Effector memory CD8-positive, alpha-beta T cell (primary cell): ENCODE measurements around the gene SPATA32.

Experiments
- ATAC-seq: fragments of 150-1000 bp; cut with Tn5 transposase; replicated peaks from 2 replicates; pipeline ENCODE4 v1.10.0; 2021; ENCODE audit warnings: mild to moderate bottlenecking, moderate library complexity
- DNase-seq, 3 experiments: peaks; one replicate each; pipeline ENCODE4 v3.0.0; 2021
- H3K27ac Mint-ChIP-seq, 2 donors: one replicate each; pipeline ENCODE4 v1.8.0; 2022; ENCODE audit warnings: mild to moderate bottlenecking in 2 of 2, mixed read lengths in 2 of 2, moderate library complexity in 2 of 2
- H3K27me3 Mint-ChIP-seq, 2 donors: one replicate each; pipeline ENCODE4 v1.8.0; 2022; ENCODE audit warnings: mixed read lengths in 2 of 2
- H3K36me3 Mint-ChIP-seq: one replicate; pipeline ENCODE4 v1.8.0; 2022; ENCODE audit warnings: mild to moderate bottlenecking, moderate library complexity, mixed read lengths; ENCODE audit not compliant: insufficient read depth
- H3K4me1 Mint-ChIP-seq, 2 donors: one replicate each; pipeline ENCODE4 v1.8.0; 2022; ENCODE audit warnings: low read depth in 2 of 2, mixed read lengths in 2 of 2
- H3K4me3 Mint-ChIP-seq, 2 donors: one replicate each; pipeline ENCODE4 v1.8.0; 2022; ENCODE audit warnings: mild to moderate bottlenecking in 2 of 2, mixed read lengths in 2 of 2, moderate library complexity in 2 of 2
- H3K9me3 Mint-ChIP-seq, 2 donors: one replicate each; pipeline ENCODE4 v1.8.0; 2022; ENCODE audit warnings: mixed read lengths in 2 of 2

Gene SPATA32

DNA sequence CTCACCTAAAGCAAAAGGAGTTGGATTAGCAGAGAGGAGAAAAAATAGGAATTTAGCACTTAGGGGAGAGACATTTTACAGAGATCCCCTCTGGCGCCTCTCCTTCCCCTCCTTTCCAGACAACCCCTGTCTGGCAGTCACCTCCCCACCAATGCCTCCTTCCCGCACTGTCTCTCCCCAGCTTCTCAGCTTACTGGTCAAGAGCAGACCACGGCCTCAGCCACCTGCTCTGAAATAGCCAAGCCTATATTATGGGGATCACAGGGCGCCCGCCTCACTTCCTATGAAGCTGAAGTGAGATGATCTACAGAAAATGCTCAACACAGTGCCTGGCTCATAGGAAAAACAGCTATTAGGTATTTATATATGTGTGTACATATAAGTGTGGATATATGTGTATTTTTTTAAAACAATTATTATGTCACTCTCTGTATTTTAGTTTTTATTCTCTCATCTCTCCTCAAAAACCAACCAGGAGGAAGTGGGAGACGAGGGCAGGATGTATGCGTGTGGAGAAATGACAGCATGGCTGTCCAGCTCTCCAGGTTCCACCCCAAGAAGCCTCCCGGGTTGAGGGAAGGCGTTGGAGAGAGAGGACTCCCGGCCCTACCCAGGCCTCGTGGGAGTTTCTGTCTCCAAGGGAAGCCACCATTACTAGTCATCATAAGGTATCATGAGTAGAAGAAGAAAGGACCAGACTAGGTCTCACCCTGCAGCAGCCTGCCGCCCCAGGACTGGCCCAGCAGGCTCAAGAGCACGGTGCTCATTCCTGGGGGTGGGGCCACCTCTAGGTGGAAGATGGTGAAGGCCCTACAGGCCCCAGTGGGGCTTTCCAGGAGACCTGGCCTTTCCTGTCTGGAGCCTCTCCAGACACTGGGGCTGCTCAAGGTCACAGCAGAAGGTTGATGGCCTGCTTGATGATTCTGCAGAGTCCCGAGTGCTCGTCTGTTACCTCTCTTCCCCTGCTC is 27.7 kb upstream of the SPATA32 start:
- Mint-ChIP-seq H3K27me3 (no peaks in the 10 kb centered on the region), H3K9me3 (no peaks in the 10 kb centered on the region), H3K36me3 (peaks cover 51% of the 10 kb centered on the region), H3K4me3 (no peak overlapping the region), H3K4me1 (peaks cover 28 to 35% of the 10 kb centered on the region in 2 donors), H3K27ac (peak overlapping the region; percentile 25 to 93)
- ATAC-seq = no peak
- no peak for DNase-seq

DNA sequence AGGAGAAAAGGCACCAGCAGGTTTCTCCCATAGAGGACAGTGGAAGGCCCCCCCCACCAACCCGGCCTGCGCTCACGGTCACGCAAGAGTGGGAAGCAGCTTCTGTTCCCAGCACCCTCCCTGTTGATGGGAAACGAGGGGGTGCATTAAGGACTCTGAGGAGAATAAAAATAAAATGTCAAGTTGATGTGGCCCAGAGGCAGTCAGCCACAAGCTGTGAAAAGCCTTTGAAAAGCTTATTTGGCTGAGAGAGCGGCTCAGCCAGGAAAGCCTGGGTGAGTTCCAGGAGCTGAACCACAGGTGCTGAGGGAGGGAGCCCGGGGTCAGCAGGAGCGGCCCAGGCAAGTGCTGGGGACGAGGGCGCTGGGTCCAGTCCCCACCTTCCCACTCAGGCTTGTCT is 26.9 kb upstream of the SPATA32 start:
- H3K9me3 Mint-ChIP-seq = no peaks in the 10 kb centered on the region
- H3K27me3 Mint-ChIP-seq = no peaks in the 10 kb centered on the region
- H3K4me1 Mint-ChIP-seq = peaks cover 21 to 30% of the 10 kb centered on the region in 2 donors
- no peak for DNase-seq
- H3K36me3 Mint-ChIP-seq = peaks cover 58% of the 10 kb centered on the region
- H3K27ac Mint-ChIP-seq = peak overlapping the region in 1 of 2 donors; percentile 19
- no peak overlapping the region for H3K4me3 Mint-ChIP-seq
- no peak for ATAC-seq

DNA sequence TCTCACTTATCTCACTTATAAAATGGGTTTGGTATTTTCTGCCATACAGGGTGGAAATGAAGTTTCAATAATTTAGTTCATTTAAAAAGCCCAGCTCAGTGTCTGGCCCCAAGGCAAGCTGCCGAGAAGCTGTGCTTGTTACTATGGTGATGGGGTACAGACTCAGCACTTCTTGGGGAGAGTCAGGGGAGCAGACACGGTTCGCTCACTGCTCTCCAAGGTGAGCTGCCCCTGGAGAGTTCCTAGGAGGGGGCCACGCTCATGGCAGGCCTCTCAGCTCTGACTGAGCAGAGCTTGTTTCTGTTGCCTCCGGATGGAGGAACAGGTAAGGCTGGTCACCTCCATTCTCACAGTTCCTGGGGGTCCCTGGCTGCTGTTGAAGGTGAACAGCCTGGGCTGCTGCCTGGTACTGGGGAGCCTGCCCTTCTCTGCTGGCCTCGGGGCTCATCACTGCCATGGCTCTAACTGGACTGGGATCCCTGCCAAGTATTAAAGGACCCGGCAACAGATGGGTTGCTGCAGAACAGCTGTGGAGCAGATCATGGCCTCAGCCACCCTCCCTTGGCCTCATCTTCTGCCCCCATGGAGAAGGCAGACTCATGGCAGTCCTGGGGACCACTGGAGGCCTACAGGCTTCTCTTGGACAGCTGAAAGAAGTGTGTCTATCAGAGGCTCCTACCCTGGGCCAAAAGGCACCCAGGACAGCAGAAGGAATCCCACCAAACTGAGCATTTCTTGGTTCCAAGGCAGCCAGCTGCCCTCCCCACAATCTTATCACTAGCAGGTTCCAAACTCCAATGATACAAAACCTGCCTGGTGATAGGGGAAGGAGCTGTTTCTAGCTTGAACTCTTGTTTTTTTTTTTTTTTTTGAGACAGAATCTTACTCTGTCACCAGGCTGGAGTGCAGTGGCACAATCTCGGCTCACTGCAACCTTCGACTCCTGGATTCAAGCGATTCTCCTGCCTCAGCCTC is 25.9 kb upstream of the SPATA32 start:
- Mint-ChIP-seq H3K9me3 (no peaks in the 10 kb centered on the region), H3K36me3 (peaks cover 60% of the 10 kb centered on the region), H3K27me3 (no peaks in the 10 kb centered on the region), H3K27ac (peak overlapping the region; percentile 19 to 69), H3K4me3 (no peak overlapping the region), H3K4me1 (peaks cover 15 to 27% of the 10 kb centered on the region in 2 donors)
- no peak for ATAC-seq
- no peak for DNase-seq

DNA sequence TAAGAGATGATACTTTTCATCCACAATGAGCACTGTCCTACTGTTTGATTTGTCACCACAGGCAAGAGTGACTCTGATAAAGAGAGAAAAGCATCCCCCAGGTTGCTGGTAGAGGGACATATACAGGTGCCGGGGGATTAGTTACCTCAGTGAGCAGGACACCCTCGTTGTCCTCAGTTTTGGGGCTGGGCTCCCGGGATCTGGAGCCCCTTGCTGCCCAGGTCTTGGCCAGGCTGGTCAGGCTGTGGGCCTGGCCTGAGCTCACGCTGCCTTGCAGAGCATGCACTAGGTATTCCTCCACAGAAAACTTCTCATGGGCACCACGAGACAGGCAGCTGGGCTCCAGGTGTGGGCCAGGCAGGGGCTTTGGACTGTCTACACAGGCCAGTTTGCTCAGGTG is 24.4 kb upstream of the SPATA32 start:
- Mint-ChIP-seq H3K9me3 (no peaks in the 10 kb centered on the region), H3K27me3 (no peaks in the 10 kb centered on the region), H3K4me3 (no peak overlapping the region), H3K4me1 (peaks cover 6 to 16% of the 10 kb centered on the region in 2 donors), H3K36me3 (peaks cover 67% of the 10 kb centered on the region), H3K27ac (peak overlapping the region in 1 of 2 donors; percentile 60)
- DNase-seq = no peak
- ATAC-seq = no peak

DNA sequence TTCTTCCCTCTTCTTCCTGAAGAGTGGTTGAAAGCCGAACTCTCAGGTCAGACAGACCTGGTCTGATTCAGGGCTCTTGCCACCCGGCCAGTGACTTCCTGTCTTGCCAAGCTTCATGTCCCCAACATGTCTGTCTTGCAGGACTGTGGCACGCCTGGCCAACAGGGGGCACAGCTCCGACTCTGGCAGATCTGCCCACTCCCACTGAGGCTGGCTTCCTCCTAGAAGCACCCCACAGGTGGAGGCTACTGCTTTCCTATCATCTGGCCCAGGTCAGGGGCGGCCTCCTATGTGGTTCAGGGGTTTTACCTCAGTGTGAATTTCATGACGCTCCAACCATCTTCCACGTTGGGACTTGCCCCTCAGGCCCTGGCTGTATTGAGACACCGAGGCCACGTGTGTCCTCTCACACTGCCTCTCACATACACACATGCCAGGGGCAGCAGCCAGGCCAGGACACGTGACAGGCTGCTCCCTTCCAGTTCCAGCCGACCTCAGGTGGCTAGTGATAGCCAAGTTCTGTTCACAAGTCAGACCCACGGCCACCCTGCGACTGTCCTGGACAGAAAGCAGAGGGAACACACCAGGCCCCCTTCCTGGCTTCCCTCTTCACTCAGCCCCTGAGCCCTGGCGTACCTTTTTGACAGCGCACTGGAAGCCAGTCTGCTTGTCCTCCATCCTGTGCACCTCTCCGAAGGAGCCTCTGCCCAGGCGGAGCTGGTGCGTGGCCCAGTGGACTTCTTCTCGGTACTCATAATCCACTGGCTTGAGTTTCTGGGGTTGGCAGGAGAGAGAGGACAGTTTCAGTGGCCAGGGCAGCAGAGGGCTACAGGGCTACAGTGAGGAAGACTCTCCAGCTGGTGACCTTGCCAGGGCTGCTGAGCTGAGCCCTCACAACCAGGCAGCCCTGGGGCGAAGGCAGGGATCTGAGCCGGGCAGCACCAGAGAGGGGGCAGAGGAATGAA is 22.6 kb upstream of the SPATA32 start:
- H3K27ac Mint-ChIP-seq = peak overlapping the region; percentile 76 to 84

DNA sequence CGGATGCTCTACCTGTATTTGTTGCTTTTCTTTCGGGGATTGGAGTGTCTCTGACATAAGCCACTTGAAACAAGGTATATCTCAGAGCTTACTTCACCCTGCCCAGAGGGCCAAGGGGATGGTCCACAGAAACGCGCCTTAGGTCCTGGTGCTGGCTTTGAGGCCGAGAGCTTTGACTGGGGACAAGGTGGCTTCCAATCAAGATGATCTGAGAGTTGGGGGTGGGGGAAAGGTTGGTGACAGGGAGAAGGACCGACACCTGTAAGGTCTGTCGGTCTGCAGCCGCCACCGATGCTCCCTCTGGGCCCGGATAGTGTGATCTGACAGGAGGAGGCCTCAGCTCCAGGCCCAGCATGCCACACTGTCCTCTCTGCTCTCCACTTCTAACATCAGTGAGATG is 21.8 kb upstream of the SPATA32 start:
- H3K27me3 Mint-ChIP-seq = no peaks in the 10 kb centered on the region
- DNase-seq = no peak
- peaks cover 77% of the 10 kb centered on the region for H3K36me3 Mint-ChIP-seq
- no peaks in the 10 kb centered on the region for H3K9me3 Mint-ChIP-seq
- peaks cover 4 to 10% of the 10 kb centered on the region in 2 donors for H3K4me1 Mint-ChIP-seq
- peak overlapping the region; percentile 76 to 84 for H3K27ac Mint-ChIP-seq
- ATAC-seq = no peak
- no peak overlapping the region for H3K4me3 Mint-ChIP-seq

More for the DNA sequence above, 22.6 kb upstream of the SPATA32 start:
- Mint-ChIP-seq H3K4me1 (peaks cover 4 to 10% of the 10 kb centered on the region in 2 donors), H3K36me3 (peaks cover 77% of the 10 kb centered on the region), H3K27me3 (no peaks in the 10 kb centered on the region), H3K9me3 (no peaks in the 10 kb centered on the region), H3K4me3 (peak overlapping the region in 1 of 2 donors; percentile 53)
- peak; percentile 45 for ATAC-seq
- DNase-seq = no peak

DNA sequence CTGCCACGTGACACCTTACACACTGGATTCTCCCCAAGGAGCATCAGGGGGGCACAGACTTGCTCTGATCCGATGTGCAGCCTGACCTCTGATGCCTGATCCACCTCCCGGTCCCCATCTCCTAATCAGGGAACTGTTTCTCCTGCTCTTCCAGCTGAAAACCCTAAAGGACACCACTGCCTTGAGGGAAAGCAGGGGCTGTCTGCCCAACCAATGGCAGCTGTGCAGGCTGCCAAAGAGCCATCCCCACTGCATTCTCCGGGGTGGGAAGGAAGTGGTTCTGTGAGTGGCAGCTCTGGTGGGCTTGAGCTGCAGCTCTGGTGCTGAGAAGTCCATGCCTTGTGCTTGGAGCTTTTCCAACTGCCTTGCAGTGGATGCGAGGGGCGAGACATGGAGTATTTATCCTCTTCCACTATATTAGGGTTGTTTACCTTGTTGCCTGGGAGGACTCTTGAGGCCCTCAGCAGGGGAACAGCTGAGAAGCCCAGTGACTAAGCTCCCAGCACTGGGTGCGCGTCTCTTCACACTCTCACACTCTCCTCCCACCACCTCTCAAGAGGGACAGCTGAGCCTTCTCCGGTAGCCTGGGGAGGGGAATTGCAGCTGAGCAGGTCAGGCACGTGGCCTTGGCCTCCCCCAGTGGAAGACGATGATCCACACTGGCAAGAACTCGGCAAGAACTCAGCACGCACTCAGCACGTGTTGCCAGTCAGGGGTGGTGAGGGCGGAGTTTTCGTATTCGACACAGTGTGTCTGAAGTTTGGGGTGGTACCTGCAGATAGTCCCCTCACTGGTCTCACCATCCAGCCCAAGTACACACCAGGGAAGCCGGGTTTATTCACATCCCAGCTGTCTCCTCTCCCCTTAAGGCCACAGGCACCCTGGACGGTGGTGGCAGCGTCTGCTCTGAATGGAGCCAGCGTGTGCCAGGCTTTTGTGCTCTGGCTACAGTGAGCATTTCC is 21.1 kb upstream of the SPATA32 start:
- DNase-seq (no peak), ATAC-seq (peak; percentile 47)
- H3K27me3 Mint-ChIP-seq = no peaks in the 10 kb centered on the region
- H3K36me3 Mint-ChIP-seq = peaks cover 77% of the 10 kb centered on the region
- peak overlapping the region; percentile 76 to 84 for H3K27ac Mint-ChIP-seq
- H3K4me3 Mint-ChIP-seq = peak overlapping the region in 1 of 2 donors; percentile 40
- peaks cover 4 to 10% of the 10 kb centered on the region in 2 donors for H3K4me1 Mint-ChIP-seq
- no peaks in the 10 kb centered on the region for H3K9me3 Mint-ChIP-seq

DNA sequence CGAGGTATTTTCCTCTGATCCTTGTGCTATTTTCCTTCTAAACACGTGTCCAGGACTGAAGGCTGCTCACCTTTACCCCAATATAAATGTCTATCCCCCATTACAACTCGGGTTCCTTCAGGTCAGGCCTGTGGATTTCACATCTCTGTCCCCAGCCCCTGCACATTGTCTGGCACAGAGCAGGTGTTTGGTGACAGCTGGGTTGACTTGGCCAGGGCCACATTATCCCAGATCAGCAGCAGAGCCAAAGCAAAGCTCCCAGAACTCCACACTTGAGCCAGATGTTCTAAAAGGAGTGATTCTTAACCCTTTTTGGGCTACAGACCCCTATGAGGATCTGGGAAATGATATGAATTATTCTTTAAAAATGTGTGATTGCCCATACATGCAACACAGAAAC is 18.0 kb upstream of the SPATA32 start:
- DNase-seq = no peak
- Mint-ChIP-seq H3K4me1 (peaks cover 10 to 17% of the 10 kb centered on the region in 2 donors), H3K27me3 (no peaks in the 10 kb centered on the region), H3K4me3 (no peak overlapping the region), H3K36me3 (peaks cover 51% of the 10 kb centered on the region), H3K9me3 (no peaks in the 10 kb centered on the region), H3K27ac (no peak overlapping the region)
- no peak for ATAC-seq

DNA sequence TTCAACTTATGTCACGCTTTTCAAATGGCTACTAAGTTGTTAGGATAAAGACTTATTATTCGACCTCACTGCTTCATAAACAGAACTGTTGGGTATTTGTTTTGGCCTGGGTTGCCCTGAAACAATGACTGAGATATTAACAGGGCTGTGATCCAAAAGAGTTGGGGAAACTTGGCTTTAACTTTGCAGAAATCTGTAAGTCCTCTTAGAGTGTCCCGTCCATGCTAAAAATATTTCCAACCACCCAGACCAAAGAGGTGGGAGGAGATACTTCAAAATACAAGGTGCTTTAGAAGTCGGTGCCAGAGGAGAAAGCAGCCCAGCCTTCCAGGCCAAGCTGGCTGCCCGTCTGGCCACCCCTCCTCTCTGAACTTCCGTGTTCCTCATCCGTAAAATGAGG is 16.1 kb upstream of the SPATA32 start:
- Mint-ChIP-seq H3K4me1 (peaks cover 7 to 9% of the 10 kb centered on the region in 2 donors), H3K36me3 (peaks cover 57% of the 10 kb centered on the region), H3K27ac (no peak overlapping the region), H3K27me3 (no peaks in the 10 kb centered on the region), H3K4me3 (no peak overlapping the region), H3K9me3 (no peaks in the 10 kb centered on the region)
- no peak for DNase-seq
- no peak for ATAC-seq

DNA sequence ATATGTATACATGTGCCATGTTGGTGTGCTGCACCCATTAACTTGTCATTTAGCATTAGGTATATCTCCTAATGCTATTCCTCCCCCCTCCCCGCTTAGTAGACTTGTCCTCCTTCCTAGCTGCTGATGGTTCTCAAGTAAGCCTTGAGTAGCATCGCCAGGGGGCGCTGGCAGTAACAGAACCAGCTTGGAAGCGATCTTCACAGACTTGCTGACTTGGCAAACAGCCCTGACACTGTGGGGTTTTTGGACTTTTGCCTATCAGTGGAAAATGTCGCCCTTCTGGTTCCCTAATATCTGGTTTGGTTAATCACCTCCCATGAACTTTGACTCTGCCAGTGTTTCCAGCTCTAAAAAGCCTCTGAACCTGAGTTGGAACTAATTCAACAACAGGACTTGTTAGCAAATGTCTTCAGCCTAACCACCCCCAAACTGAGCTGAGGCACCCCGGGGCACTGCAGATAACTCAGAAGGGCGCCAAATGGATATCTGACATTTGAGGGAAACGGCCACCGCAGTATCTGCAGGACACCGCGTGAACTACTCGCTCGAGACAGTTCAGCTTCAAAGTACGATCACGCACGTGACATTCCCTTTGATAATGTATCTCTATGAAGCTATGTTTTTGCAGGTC is 15.4 kb upstream of the SPATA32 start:
- Mint-ChIP-seq H3K27ac (no peak overlapping the region), H3K4me1 (peaks cover 7 to 9% of the 10 kb centered on the region in 2 donors), H3K4me3 (no peak overlapping the region), H3K36me3 (peaks cover 59% of the 10 kb centered on the region), H3K27me3 (no peaks in the 10 kb centered on the region), H3K9me3 (no peaks in the 10 kb centered on the region)
- DNase-seq = peak; percentile 85 to 88 (median 86)
- peak; percentile 98 for ATAC-seq

DNA sequence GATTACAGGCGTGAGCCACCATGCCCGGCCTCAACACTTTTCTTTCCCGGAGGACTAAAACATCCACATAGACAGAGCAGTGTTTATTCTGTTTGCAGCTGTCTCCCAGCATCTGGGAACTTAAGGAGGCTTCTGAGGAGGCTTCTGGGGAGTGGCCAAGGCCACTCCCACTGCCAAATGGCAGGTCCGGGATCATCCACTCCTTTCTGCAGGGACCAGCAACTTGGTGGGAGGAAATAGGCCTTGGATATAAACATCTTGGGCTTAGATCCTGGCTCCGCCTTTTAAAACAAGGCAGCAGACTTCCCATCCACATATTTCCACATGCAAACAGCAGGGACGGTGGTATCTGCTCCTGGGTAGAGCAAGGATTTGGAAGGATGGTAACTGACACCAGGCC is 14.1 kb upstream of the SPATA32 start:
- ATAC-seq (no peak), DNase-seq (no peak)
- Mint-ChIP-seq H3K27me3 (no peaks in the 10 kb centered on the region), H3K9me3 (no peaks in the 10 kb centered on the region), H3K27ac (no peak overlapping the region), H3K4me3 (no peak overlapping the region), H3K36me3 (peaks cover 68% of the 10 kb centered on the region), H3K4me1 (peaks cover 7 to 9% of the 10 kb centered on the region in 2 donors)
